GM19438 (cell line): ENCODE results near the gene KIF26B.

Experiments used
- ATAC-seq: cut with Tn5 transposase; IDR thresholded peaks from one replicate; pipeline ENCODE4 v1.9.1; 2021; ENCODE audit warnings: low read depth; ENCODE audit not compliant: unreplicated experiment

KIF26B gene

GRCh38 chr1:245579881-245580280, 425.1 kb downstream of the KIF26B start:
- ATAC-seq: no peak

- ATAC-seq: no peak
Measured at GRCh38 chr1:245580651-245581050, 425.9 kb downstream of the KIF26B start.

GRCh38 chr1:245582026-245582425, 427.2 kb downstream of the KIF26B start:
- ATAC-seq: no peak

GRCh38 chr1:245583081-245583480, 428.3 kb downstream of the KIF26B start:
- ATAC-seq: no peak

- no peak for ATAC-seq
Measured at GRCh38 chr1:245583575-245584330, 429.0 kb downstream of the KIF26B start.

GRCh38 chr1:245585252-245585959, 430.6 kb downstream of the KIF26B start:
- no peak for ATAC-seq

- ATAC-seq: no peak
Measured at GRCh38 chr1:245587435-245588115, 432.8 kb downstream of the KIF26B start.

- no peak for ATAC-seq
Measured at GRCh38 chr1:245588116-245588639, 433.4 kb downstream of the KIF26B start.

- ATAC-seq: no peak
Measured at GRCh38 chr1:245589316-245589715, 434.5 kb downstream of the KIF26B start.

- ATAC-seq: no peak
Measured at GRCh38 chr1:245589906-245590305, 435.1 kb downstream of the KIF26B start.

GRCh38 chr1:245590726-245591125, 435.9 kb downstream of the KIF26B start:
- ATAC-seq: no peak

- ATAC-seq: no peak
Measured at GRCh38 chr1:245591346-245592188, 436.8 kb downstream of the KIF26B start.

GRCh38 chr1:245592189-245592460, 437.3 kb downstream of the KIF26B start:
- no peak for ATAC-seq

GRCh38 chr1:245598524-245599305, 443.9 kb downstream of the KIF26B start:
- ATAC-seq: no peak

- ATAC-seq: no peak
Measured at GRCh38 chr1:245599371-245600174, 444.8 kb downstream of the KIF26B start.

- ATAC-seq: no peak
Measured at GRCh38 chr1:245600658-245601057, 445.9 kb downstream of the KIF26B start.

- no peak for ATAC-seq
Measured at GRCh38 chr1:245603311-245603865, 448.6 kb downstream of the KIF26B start.

GRCh38 chr1:245604979-245605378, 450.2 kb downstream of the KIF26B start:
- ATAC-seq: no peak
